Measurements from ENCODE around the gene PPP1R37. TPM values are rescaled to one million over a fixed set of nuclear protein-coding genes. Genes with fewer than 3 reads are reported as not detected.
A peak's percentile ranks its signal among the peaks of the same experiment; 100 is the strongest.

Gene PPP1R37
- total RNA-seq, 1 experiment from 2014 or later = 106 TPM

DNA sequence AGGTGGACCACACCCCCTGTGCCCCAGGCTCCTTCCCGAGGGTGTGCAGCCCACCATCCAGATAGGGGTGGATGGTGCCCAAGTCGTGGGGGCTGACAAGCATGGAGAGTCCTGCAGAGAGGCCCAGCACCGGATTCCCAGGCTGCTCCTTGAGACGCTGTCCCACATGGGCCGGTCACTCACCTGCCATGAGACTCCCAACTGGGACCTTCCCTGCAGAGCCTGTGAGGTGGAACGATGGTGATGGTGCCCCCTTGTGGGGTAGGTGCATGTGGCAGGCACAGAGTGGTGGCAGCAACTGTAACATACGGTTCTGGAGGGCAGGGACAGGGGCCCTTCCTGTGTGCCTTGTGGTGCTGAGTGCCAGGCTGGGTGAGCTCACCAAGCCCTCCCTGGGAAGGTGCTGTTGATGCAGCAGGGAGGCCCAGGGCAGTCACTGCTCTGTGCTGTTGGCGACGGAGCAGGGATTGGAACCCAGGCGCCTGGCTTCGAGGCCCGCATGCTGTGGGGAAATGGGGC is 33.1 kb downstream of the PPP1R37 start:
- in situ Hi-C loops (cut with HindIII; ENCODE audit: low pct_unique_long_range_greater_than_20kb, low sequenced_read_pairs) = no loop called here
- DNase-seq (ENCODE audit: low read depth) = peak; percentile 75

DNA sequence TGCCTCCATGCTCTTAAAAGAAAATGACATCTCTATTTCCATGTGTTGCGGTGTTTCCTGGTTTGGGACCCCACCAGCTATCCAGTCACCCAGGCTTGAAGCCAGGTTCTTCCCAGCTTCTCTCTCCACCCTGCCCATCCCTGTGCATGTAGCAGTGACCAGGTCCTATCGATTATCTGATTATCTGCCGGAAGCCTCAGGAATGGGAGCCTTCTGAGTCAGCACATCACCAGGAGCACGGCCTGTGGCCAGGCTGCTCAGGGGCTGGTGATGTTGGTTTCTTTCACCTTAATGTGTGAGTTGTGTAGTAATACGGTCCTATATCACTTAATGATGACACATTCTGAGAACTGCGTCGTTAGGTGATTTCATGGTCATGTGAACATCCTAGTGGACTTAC is 33.7 kb downstream of the PPP1R37 start:
- in situ Hi-C loops (cut with HindIII; ENCODE audit: low pct_unique_long_range_greater_than_20kb, low sequenced_read_pairs) = no loop called here
- no peak for DNase-seq (ENCODE audit: low read depth)

DNA sequence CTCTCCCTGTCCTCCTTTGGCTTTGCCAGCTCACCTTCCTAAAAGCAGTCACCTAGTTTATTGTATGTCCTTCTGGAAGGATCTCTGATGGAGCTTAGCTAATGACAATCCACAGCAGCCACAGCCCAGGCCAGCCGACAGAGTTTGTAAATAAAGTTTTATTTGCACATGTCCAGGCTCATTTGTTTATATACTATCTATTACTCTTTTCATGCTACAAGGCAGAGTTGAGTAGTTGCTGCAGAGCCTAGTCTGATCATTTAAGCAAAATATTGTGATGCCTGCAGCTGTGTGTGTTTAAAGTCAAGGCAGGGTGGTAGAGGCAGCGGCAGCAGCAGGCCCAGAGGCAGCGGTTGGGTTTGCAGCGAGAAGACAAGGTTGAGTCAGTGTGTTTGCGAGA is 35.2 kb downstream of the PPP1R37 start:
- in situ Hi-C loops (cut with HindIII; ENCODE audit: low pct_unique_long_range_greater_than_20kb, low sequenced_read_pairs) = no loop called here
- no peak for DNase-seq (ENCODE audit: low read depth)

DNA sequence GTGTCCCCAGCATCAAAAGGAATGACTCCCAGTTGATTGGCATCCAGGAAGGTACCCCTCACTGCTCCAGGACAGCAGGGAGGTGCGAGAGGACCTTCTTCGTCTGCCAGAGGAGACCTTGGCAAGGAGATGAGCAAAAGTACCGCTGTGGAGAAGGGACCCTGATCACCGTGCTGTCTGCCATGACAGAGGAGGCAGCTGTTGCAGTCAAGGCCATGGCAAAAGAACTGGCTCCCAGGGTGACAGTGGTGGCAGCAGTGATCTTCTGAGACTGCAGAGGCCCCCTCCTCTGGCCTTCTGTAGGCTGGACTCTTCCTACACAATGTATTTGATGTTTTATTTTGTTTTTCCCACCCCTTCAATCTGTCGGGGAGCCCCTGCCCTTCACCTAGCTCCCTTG is 35.8 kb downstream of the PPP1R37 start:
- no peak for DNase-seq (ENCODE audit: low read depth)
- in situ Hi-C loops (cut with HindIII; ENCODE audit: low pct_unique_long_range_greater_than_20kb, low sequenced_read_pairs) = no loop called here

DNA sequence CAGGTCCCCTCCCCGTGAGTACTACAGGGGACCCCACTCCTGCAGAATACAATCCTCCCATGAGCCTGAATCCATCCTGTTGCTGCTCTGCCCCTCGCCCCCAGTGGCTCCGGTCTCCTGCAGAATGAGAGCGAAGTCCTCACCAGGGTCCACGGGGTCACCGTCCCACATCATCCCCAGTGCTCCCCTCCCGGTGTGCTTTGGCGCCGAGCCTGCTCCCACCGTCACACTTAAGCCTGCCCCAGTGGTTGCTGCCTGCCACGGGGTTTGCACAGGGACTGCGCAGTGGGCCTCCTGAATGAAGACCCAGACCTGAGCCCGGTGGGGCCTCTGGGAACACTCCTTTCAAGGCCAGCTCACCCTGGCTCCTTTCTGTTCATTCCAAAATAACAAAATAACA is 37.3 kb downstream of the PPP1R37 start:
- DNase-seq (ENCODE audit: low read depth) = no peak
- in situ Hi-C loops (cut with HindIII; ENCODE audit: low pct_unique_long_range_greater_than_20kb, low sequenced_read_pairs) = no loop called here

DNA sequence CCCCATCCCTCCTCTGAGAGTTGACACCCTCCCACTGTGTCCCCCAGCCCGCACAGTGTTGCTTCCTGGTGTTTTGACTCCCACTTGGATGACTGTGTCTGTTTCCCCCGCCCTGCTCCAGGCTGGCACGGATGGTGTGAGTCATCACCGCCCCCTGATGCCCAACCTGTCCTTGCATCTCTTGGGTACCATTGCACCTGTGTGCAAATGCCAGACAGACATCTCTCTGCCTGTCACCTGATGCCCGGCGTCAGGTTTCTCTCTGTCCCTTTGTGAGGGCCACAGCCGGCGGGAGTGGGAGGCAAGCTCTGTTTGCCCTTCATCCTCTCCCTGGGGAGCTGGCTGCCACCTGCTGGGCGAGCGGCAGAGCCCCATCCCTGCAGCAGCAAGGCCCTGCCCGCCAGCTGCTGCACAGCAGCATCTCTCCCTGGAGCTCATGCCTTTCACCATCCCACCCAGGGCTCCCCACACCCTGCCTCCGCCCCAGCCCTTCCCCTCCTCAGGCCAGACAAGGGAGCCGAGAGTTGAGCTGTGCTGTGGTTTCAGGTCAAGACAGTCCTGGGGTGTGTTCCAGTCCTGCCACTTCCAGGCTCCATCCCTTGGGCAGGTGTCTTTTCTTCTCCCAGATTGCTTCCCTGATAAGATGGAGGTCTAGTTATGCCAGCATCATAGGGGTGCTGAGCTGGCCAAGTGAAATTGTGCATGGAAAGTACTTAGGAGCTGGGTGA is 38.1 kb downstream of the PPP1R37 start:
- DNase-seq (ENCODE audit: low read depth) = peak; percentile 56
- in situ Hi-C loops (cut with HindIII; ENCODE audit: low pct_unique_long_range_greater_than_20kb, low sequenced_read_pairs) = no loop called here

DNA sequence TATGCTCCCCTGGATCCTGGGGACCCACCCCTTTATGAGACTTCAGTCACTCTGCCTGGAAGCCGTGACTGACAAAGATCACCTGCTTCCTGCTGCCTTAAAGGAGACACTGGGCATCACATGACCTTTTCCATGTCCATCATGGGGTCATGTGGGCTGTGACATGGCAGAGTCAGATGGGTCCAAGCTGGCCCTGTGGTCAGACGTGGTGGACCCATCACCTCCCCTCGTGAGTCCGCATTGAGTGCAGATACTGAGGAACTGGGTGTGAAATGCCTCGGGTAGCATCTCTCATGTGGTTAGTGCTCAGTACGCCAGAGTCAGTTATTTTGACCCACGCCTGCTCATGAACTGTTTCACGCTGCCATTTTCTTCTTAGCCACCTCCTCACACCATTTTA is 40.7 kb downstream of the PPP1R37 start:
- in situ Hi-C loops (cut with HindIII; ENCODE audit: low pct_unique_long_range_greater_than_20kb, low sequenced_read_pairs) = no loop called here
- no peak for DNase-seq (ENCODE audit: low read depth)

DNA sequence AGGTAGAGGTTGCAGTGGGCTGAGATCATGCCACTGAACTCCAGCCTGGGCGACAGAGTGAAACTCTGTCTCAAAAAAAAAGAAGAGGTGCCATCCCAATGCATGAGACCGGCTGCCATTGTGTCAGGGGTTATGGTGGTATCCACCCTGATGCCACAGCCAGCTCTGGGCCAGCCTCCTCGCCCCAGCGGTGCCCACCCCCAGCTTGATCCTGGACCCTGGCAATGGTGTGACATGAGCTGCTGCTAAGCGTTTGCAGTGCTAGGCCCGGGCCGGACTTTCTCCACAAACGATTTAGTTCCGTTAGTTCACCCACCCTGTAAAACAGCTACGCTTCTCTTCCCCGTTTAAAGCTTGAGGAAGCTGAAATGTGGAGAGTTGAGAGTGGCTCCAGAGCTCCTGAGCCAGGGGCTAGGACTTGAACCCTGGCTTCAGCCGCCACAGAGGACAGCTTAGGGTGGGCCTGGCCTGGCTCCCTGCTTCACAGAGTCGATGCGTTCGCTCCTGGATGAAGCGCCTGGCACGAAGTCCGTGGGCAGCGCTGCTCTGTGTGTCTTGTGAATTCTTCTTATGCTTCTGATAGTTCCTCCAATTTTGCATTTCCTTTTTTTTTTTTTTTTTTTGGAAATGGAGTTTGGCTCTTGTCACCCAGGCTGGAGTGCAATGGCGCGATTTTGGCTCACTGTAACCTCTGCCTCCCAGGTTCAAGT is 42.4 kb downstream of the PPP1R37 start:
- in situ Hi-C loops (cut with HindIII; ENCODE audit: low pct_unique_long_range_greater_than_20kb, low sequenced_read_pairs) = no loop called here
- DNase-seq (ENCODE audit: low read depth) = no peak

DNA sequence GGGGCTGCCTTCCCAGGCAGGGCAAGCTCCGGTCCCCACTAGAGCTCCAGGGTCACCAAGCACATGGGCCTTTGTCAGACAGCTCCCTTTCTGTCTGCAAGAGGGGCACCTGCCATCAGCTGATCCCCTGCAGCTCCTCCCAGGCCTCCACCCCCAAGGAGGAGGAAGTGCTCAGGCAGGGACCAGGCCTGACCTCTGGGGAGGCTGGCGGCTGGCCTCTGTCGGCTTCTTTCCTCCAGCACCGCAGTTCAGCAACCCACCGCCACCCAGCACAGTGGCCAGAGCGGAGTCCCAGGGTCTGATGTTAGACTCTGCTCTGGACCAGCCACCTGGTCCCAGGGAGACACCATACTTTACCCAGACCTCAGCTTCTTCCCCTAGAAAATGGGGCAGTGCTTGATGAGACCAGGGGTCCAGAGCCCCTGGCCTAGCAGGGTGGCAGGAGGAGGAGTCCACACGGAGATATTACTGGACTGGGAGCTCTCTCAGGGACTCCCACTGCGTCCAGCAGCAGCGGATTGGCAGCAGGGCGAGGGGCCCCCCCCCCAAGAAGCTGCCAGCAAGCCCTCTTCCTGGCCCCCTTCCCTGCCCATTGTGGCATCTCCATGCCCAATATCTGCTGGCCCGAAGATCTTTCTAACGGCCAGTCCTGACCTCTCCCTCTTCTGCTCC is 43.7 kb downstream of the PPP1R37 start:
- in situ Hi-C loops (cut with HindIII; ENCODE audit: low pct_unique_long_range_greater_than_20kb, low sequenced_read_pairs) = no loop called here
- DNase-seq (ENCODE audit: low read depth) = no peak

DNA sequence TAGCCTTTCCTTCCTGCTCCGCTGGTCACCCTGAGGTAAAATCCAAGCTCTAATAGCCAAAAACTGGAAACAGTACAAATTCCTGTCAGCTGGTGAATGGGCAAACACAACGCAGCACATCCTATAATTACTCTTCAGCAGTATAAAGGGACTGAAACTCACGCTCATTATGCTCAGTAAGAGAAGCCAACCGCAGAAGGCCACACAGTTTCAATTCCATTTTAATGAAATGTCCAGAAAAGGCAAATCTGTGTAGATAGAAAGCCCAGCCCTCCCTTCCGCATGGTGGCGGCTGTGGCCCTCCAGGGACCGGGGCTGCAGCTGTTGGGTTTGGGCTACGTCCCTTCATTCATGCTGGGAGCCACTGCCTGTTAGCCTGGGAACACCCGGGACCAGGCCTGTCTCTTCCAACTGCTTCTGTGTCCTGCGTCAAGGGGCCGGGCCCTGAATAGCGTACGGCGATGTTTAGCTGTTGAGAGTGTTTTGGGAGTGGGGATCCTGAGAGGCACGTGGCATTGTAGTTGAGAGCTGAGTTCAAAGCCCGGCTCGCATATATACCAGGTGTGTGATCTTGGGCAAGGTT is 44.3 kb downstream of the PPP1R37 start:
- in situ Hi-C loops (cut with HindIII; ENCODE audit: low pct_unique_long_range_greater_than_20kb, low sequenced_read_pairs) = no loop called here
- DNase-seq (ENCODE audit: low read depth) = no peak

DNA sequence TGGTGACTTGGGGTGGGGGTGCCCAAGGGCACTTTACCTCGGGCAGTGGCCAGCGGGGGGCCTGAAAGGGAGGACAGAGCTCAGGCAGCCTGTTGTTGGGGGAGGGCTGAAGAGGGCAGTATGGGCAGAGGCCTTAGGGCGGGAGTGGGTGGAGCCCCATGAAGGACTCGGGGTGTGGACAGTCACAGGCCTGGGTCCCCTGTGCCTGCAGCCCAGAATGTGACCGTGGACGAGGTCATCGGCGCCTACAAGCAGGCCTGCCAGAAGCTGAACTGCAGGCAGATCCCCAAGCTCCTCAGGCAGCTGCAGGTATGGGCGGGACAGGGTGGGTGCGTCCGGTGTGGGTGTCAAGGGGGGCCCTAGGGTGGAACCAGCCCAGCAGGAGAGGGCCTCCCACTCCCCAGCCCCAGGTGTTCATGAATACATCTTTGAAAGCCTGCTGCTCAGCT is 45.3 kb downstream of the PPP1R37 start:
- in situ Hi-C loops (cut with HindIII; ENCODE audit: low pct_unique_long_range_greater_than_20kb, low sequenced_read_pairs) = no loop called here
- no peak for DNase-seq (ENCODE audit: low read depth)

DNA sequence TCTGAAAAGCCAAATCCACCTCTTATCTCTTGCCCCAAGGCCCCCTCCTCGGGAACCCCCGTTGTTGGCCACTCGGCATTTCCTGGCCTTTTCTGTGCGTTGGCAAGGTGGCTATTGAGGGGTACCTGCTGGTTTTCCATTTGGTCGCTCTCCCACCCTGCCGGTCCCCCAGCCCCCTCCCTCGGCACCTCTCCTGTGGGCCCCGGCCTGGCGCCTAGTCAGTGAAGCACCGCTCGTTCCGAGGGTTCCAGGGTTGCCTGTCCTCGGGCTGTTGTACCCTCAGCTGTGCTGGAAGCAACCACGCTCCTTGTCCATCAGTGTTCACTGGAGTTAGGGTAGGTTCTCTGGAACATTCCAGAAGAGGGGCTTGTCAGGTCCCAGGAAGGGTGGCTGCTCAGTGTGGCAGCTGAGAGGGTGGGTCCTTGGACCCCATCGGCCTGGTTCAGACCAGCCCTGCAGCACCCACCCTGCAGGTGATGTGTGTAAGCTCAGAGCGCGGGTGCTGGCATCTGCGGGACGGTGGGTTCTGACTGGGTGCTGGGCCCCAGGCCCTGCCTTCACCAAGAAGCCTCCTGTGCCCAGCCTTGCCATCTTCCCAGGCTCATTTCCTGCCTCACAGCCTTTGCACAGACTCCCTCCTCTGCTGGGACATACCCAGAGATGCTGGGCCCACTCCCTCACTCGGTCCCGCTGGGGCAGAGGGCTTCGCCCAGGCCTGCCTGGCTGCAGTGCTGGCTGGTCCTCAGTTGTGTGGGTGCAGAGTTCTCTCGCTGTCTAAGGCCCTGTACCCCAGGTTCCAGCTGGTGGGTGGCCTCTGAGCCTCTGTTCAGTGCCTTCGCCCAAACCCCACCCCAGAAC is 46.5 kb downstream of the PPP1R37 start:
- in situ Hi-C loops (cut with HindIII; ENCODE audit: low pct_unique_long_range_greater_than_20kb, low sequenced_read_pairs) = no loop called here
- DNase-seq (ENCODE audit: low read depth) = no peak

DNA sequence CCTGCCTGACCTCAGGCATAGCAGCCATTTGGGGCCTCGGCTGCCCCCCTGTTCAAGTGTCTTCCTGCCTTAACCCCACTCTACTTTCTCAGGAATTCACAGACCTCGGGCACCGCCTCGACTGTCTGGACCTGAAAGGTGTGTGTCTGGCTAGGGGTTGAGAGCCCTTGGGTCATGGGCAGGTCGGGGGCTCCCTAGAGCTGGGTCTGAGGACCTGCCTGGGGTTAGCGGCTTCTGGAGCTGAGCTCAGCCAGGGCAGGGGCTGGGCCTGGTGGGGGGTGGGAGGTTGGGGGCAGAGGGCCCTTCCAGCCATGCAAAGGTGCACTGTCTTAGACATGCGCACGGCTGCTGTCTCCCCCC is 47.1 kb downstream of the PPP1R37 start:
- DNase-seq (ENCODE audit: low read depth) = no peak
- in situ Hi-C loops (cut with HindIII; ENCODE audit: low pct_unique_long_range_greater_than_20kb, low sequenced_read_pairs) = no loop called here

DNA sequence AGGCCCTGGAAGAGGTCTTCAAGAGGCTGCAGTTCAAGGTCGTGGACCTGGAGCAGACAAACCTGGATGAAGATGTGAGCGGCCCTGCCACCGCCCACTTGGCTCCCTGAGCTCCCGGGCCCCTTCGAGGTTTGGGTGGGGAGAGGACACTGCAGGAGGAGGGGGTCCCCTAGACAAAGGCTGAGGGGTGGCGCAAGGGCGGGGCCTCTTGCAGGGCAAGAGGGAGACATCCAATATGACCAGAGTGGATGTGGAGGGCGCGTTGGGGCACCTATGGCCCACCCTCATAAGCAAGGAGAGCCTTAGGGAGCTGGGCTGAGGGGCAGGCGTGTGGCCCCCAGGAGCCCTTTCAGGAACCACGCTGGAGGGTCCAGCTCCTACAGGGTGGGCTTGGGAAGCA is 47.6 kb downstream of the PPP1R37 start:
- in situ Hi-C loops (cut with HindIII; ENCODE audit: low pct_unique_long_range_greater_than_20kb, low sequenced_read_pairs) = no loop called here

DNA sequence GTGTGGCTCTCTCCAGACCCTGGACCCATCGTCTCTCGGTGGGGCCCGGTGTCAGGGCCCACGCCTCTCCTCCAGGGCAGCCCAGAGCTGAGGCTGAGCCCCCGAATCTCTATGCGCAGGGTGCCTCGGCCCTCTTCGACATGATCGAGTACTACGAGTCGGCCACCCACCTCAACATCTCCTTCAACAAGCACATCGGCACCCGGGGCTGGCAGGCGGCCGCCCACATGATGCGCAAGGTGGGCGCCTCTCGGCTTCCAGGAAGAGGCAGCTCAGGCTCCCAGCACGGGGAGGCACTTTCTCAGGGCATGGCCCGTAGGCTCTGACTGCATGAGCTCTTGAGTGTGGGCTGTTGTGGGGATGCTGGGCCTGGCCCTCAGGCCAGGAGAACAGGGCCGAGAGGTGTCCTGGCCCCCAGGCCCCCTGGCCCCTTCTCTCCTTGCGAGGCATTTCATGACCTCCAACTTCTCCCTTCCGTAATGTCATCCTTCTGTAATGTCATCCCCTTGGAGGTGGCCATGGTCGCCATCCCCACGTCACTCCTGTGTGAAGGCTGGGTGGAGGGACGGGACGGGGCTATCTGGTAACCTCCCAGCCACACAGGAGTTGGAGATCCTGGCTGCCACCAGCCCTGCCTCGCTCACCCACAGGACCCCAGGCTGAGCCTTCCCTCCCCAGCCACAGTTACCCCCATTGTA is 48.4 kb downstream of the PPP1R37 start:
- no peak for DNase-seq (ENCODE audit: low read depth)
- in situ Hi-C loops (cut with HindIII; ENCODE audit: low pct_unique_long_range_greater_than_20kb, low sequenced_read_pairs) = no loop called here

More for the DNA sequence above, 47.6 kb downstream of the PPP1R37 start:
- DNase-seq (ENCODE audit: low read depth) = no peak

DNA sequence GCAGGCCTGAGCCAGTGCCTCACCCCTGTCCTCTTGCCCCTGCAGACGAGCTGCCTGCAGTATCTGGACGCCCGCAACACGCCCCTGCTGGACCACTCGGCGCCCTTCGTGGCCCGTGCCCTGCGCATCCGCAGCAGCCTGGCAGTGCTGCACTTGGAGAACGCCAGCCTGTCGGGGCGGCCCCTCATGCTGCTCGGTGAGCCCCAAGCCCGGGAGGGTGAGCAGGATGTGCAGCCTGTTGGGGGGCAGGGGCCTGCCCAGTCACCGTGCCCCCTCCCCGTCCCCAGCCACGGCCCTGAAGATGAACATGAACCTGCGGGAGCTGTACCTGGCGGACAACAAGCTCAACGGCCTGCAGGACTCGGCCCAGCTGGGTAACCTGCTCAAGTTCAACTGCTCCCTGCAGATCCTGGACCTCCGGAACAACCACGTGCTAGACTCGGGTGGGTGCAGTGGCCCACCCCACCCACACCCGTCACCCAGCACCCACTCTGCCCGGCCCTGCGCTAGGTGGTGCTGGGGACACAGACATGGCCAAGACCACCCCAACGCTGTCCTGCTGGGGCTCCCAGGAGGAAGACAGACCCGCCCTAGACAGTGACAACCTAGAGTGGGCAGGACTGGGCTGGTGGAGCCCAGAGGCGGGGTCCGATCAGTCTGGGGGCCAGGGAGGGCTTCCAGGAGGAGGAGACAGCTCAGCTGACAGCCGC is 49.2 kb downstream of the PPP1R37 start:
- no peak for DNase-seq (ENCODE audit: low read depth)
- in situ Hi-C loops (cut with HindIII; ENCODE audit: low pct_unique_long_range_greater_than_20kb, low sequenced_read_pairs) = no loop called here

DNA sequence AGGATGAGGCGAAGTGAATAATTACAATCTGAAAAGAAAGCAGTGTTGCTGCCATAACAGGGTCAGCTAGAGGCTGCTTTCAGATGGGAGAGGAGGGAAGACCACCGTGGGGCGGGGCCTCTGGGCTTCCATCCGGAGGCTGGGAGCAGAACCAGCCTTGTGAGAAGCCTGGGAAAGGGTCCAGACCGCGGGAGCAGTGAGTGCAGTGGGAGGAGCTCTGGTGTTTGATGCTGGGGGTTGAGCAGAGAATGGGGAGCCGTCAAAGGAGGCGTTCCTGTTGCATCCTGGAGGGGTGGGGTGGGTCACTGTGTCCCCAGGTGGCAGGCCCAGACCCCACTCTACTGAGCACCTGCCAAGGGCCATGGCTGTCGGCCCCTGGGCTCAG is 49.7 kb downstream of the PPP1R37 start:
- in situ Hi-C loops (cut with HindIII; ENCODE audit: low pct_unique_long_range_greater_than_20kb, low sequenced_read_pairs) = no loop called here

More for the DNA sequence above, 49.7 kb downstream of the PPP1R37 start:
- DNase-seq (ENCODE audit: low read depth) = no peak
